CD4-positive, alpha-beta T cell treated with Interleukin-15 for 1 hour (primary cell): ENCODE data around the gene MMP15.
"Not testable (repeated sequence)": the region's sequence is repeated elsewhere in the genome, so short reads cannot be mapped to it uniquely, and the experiment has no call there.

ENCODE experiments used
- DNase-seq: peaks from one replicate; pipeline ENCODE4 v3.0.0-alpha.2; 2020

The MMP15 gene

GRCh38 chr16:58049232-58050185, 24.0 kb downstream of the MMP15 start:
- no peak for DNase-seq

GRCh38 chr16:58051296-58051695, 25.7 kb downstream of the MMP15 start:
- DNase-seq = no peak

- no peak for DNase-seq
Measured at GRCh38 chr16:58051821-58052603, 26.5 kb downstream of the MMP15 start.

- DNase-seq = no peak
Measured at GRCh38 chr16:58053682-58054005, 28.1 kb downstream of the MMP15 start.

- no peak for DNase-seq
Measured at GRCh38 chr16:58054289-58054688, 28.7 kb downstream of the MMP15 start.

GRCh38 chr16:58056580-58056979, 31.0 kb downstream of the MMP15 start:
- no peak for DNase-seq

- DNase-seq = no peak
Measured at GRCh38 chr16:58057121-58057520, 31.6 kb downstream of the MMP15 start.

- DNase-seq = no peak
Measured at GRCh38 chr16:58057784-58058183, 32.2 kb downstream of the MMP15 start.

- no peak for DNase-seq
Measured at GRCh38 chr16:58062821-58063220, 37.3 kb downstream of the MMP15 start.

- DNase-seq = no peak
Measured at GRCh38 chr16:58063377-58064076, 38.0 kb downstream of the MMP15 start.

- DNase-seq = no peak
Measured at GRCh38 chr16:58070585-58070984, 45.0 kb downstream of the MMP15 start.

- DNase-seq = not testable (repeated sequence)
Measured at GRCh38 chr16:58072134-58072533, 46.6 kb downstream of the MMP15 start.

- not testable (repeated sequence) for DNase-seq
Measured at GRCh38 chr16:58073086-58073485, 47.5 kb downstream of the MMP15 start.

- DNase-seq = no peak
Measured at GRCh38 chr16:58074657-58075056, 49.1 kb downstream of the MMP15 start.

GRCh38 chr16:58076514-58076913, 51.0 kb downstream of the MMP15 start:
- no peak for DNase-seq

GRCh38 chr16:58077796-58078195, 52.2 kb downstream of the MMP15 start:
- DNase-seq = no peak

- not testable (repeated sequence) for DNase-seq
Measured at GRCh38 chr16:58080657-58081056, 55.1 kb downstream of the MMP15 start.

GRCh38 chr16:58082381-58082780, 56.8 kb downstream of the MMP15 start:
- DNase-seq = no peak

- DNase-seq = no peak
Measured at GRCh38 chr16:58084635-58085034, 59.1 kb downstream of the MMP15 start.

- DNase-seq = no peak
Measured at GRCh38 chr16:58085171-58085570, 59.6 kb downstream of the MMP15 start.

GRCh38 chr16:58085584-58086251, 60.2 kb downstream of the MMP15 start:
- no peak for DNase-seq

GRCh38 chr16:58086381-58087208, 61.0 kb downstream of the MMP15 start:
- DNase-seq = no peak
